Medulla oblongata (tissue), 1 donor: Measurements from ENCODE around the gene KCNJ5.

Experiments used
- DNase-seq: peaks from one replicate; pipeline ENCODE4 v3.0.0-alpha.2; 2015; ENCODE audit errors: extremely low spot score

The KCNJ5 gene

DNA sequence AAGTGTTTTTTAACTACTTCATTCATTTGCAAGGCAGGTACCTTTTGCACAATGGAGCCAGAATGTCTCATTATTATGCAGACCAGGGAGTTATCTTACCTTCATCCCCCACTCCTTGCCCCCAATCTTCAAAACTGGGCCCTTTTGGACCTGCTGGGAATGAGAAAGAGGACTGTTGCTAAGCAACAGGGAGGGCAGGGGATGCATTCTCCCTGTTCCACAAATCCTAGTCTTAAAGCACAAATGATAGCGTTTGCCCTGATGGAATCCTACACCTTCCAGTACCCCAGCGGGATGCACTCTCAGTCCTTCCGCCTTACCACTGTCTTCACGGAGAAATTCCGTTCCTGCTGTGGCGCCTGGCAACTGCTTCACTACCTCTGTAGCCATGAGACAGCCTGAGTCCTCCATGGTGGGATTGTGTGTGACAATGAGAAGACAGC, 20.0 kb upstream of the KCNJ5 start:
- DNase-seq, result no peak

DNA sequence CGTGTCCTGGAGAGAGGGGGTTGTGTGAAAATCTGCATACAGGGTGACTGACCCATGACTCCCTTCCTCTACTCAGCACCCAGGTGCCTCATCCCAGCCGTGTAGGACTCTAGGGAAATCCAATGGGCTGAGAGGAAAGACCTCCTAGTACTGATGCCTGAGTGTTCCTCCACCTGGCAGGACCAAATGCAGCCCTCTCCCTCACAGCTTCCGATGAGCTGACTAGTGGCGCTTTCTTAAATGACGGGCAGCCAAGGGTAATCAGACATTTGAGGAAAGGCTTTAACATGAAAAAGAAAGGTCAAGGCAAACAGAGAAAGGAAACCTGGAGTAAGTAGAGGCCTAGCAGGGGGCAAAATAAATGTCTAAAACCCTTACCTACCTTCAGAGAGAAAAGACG, 19.1 kb upstream of the KCNJ5 start:
- no peak for DNase-seq

DNA sequence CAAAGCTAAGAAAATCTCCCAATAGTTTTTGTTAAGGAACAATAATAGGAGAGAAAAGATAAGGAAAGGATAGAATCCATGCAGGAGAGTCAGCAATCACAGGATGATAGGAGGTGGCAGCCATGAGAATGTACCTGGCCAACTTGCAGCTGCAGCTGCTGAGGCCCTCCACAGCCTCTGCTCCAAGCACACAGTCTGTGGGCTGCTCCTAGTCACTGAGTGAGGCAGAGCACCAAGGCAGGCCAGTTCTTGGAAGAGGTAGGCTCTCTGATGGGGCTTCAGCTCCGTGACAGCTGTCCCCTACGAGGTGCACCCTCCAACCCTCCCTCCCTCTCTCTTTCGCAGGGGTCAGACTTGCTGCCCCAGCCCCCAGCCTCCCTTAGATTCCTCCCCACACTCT, 18.6 kb upstream of the KCNJ5 start:
- no peak for DNase-seq

DNA sequence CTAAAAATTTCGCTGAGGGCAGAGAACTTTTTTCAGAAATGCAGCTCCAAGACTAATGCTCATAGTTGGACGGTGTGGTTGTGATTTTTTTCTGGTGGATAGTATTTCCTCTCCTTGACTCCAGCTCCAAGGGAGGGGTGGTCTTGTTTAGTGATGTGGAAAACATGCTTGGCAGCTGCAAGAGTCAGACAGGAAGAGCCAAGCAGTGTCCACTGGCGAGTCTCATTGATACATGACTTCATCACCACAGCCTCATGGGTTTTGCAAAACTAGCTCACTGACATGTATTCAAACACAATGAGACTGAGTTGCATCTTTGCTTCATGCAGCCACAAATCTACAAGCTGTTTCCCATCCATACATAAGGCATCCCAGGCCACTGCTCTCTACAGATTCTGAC, 16.7 kb upstream of the KCNJ5 start:
- DNase-seq, result no peak

DNA sequence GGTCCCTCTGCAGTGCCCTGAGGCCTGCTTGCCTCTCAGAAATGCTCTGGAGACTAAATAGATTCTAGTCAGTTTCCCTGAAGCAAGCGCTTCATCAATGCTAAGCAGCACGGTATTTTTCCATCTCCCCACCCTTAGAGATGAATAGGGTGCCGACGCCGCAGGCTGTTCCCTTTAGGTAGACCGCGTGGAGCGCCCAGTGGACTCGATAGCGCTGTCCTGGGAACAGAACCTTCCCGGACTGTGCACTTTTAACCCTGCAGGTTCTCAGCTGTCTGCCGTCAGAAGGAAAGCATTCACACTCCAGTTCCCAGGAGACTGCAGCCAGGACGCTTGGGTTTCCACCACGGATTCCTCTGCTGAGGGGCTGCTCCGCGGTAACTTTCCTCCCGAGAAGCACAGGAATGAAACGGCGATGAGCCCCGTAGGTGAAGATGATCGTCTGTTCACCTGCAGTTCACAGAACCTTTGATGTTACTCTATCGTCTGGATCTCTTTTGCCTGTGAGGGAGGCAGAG, 15.0 kb upstream of the KCNJ5 start:
- no peak for DNase-seq

DNA sequence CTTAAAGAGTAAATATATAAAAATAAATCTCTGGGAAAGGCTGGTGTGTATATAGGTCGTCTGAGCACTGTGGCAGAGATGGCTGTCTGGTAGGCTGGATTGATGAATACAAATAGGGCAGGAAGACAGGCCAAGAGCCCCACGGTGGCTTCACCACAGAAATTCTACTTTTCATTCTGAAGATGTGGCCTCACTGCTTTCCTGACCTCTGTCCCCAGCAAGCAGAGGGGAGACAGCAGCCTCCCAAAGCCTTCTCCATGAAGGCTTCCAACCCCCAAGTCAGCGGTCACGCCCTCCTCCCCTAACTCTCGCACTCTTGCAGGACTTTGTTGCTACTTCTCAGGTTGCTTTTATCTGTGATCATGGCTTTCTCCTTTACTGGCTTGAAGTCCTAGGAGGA, 13.4 kb upstream of the KCNJ5 start:
- no peak for DNase-seq

DNA sequence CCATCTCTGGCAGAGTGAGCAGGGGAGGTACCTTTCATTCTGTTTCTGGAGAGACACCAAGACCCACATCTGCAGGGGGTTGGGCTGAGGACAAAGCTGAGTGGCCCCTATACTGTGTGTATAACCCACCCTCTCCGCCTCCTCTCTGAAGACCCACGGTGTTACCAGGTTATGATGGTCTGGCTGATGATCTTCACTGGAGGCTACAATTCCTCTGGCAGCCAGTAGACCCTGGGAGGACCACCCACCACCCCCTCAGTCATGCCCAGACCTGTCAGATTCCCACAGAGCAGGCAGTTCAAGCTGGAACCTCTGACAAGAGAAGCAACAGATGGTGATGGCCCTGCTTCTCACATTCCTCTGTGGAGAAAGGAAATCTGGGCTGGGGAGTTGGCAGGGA, 12.7 kb upstream of the KCNJ5 start:
- no peak for DNase-seq

DNA sequence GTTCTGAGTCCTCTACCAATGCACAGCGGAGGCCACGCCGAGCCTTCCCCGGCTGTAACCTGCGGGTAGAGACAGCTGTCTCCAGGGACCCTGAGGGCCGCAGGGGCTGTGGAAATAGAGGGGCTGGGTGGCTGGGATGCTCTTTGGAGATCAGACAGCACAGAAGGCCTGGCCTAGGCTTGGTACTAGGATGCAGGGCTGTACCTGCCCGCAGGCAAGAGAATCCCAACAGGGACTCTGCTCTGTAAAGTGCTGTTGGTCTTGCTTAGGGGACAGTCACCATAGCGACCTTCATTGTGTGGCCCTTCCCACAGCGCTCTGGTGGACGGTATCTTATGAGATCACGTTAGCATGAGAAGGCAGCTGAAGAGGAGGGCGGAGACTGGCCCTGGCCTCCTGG, 11.3 kb upstream of the KCNJ5 start:
- DNase-seq, result no peak

DNA sequence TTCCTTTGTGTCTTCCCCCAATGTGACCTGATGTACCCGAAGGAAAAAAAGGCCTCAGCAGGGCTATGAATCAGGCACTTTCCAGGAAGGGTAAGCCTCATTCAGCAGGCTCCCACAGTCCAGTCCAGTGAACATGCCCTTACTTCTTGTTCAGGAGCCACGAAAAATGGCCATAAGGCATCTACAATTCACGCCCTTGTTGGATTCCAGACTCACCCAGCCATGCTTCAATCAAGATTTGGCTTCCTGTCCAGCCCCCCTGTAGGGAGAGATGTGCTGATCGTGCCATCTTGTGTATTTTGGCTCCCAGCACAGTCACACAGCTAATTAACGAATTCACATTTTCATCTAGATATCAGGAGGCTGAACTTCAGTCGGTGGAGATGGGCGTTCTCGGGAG, 9.9 kb upstream of the KCNJ5 start:
- DNase-seq, result no peak

DNA sequence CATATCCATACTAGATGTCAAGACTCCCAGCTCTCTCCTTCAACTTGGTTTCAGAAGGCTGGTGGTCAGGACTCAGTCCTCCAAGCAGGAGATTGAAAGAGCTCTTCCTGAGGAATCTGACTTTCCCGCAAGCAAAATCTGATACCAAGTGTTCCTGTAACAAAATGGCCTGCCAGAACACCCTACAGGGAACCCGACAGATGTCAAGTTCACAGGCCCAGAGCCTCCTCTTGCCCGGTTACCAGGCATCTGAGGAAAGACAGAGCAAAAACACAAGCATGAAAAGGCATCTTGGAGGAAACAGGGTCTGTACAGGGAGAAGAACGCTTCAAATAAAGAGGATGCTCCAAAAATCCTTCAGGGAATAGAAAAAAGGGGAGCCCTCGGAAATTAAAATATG, 8.7 kb upstream of the KCNJ5 start:
- no peak for DNase-seq

DNA sequence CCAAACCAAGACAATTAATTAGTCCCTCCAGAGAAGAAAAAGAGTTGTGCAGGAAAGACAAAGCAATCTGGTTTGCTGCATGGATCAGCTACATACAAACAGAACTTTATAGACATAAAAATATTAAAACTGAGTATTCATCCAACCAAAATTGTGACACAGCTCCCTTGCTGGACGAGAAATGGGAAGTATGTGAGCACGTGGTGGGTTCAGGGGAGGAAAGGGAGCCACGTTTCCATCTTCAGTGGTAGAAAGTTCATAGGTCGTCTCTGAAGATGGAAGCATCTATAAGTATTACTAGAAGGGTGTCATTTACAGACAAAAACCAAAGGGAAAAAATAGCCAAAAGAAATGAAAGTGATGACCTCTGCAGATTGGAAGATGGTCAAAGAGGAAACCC, 7.1 kb upstream of the KCNJ5 start:
- no peak for DNase-seq

DNA sequence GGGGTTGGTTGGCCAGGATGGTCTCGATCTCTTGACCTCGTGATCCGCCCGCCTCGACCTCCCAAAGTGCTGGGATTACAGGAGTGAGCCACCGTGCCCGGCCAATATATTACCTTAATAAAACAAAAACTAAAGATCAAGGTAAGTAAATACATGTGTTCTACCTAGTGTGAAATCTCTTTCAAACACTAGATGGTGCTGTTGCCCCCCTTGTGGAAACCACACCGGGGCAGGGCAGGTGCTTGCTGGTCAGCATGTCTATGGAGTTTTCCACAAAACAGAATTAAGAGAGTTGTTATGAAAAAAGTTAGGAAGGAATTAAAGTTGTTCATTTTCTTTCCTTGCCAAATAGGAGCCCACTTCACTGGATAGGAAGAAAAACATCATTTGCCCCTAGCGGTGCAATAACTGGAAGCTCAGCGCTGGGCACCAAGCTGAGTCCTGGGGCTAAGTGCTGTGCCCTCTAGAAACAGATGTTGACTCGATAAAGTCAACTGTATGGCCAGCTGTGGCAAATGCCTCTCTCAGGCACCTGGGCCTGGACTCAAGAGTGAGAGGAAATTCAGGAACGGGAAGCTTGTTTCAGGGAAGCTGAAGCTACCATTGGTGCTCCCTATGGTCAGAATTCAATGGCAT, 6.3 kb upstream of the KCNJ5 start:
- DNase-seq, result peak; percentile 84

DNA sequence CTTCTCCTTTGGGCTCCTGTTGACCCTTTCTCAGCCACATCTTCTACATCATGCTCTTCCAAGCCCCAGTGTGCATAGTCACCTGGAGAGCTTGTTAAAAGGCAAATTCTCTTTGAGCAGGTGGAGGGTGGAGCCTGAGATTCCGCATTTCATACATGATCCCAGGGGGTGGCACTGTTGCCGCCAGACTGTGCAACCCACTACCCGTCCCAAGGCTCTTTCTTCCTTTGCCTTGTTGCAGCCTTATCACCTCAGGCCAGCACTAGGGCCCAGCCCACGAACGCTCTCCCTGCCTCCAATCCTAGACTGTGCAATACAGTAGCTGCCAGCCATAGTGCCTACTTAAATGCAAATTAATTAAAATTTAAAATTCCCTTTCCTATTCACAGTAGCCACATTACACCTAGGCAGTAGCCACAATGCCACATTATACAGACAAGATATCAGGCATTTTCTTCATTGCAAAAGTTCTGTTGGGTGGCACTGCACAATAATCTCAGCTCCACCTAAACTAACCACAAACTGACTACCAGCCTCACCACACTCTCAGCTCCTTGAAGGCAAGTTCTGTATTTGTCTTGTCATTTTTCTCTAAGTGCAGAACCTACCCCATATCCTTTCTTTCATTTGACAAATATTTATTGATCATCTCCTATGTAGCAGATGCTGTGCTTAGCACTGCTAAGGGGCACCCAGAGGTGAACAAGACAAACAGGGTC, 4.6 kb upstream of the KCNJ5 start:
- no peak for DNase-seq

DNA sequence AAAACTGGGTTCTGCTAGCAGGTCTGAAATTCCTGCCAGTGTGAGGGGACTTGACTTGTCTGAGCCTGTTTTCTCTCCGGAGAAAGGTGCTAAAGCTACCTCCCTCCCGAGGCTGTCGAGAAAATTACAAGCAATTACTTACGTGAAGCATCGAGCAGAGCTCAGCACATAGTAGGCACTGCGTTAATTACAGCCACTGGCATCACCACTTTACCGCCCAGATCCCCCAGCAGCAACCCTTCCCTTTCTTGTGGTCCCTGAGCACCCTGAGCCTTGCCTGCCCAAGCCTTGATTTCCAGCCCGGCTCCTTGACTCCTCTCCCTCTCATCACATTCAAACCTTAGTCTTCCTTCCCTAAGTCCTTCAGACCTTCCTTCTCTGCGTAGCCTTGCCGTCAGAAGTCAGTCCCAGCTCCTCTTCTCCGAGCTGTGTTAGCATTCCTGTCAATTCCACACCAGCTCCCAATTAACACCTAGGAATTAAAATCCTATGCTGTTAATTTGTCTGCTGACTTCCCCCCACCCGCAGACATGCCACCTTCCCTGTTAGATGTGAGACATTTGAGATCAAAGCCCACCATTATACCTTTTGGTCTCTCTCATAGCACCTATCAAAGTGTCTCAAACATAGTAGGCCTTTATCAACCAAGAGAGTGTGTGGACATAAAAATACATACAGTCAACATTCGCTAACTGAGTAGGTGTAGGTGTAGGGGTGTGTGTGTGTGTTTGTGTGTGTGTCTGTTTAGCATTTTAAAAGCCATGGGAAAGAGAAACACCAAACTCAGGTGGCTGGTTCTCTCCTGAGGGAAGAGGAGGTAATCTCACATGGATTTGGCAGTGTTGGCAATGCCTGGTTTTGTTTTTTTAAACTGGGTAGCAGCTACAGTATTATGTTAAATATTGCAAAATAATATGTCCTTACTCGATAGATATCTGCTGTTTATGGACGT, 2.8 kb upstream of the KCNJ5 start:
- DNase-seq, result no peak

DNA sequence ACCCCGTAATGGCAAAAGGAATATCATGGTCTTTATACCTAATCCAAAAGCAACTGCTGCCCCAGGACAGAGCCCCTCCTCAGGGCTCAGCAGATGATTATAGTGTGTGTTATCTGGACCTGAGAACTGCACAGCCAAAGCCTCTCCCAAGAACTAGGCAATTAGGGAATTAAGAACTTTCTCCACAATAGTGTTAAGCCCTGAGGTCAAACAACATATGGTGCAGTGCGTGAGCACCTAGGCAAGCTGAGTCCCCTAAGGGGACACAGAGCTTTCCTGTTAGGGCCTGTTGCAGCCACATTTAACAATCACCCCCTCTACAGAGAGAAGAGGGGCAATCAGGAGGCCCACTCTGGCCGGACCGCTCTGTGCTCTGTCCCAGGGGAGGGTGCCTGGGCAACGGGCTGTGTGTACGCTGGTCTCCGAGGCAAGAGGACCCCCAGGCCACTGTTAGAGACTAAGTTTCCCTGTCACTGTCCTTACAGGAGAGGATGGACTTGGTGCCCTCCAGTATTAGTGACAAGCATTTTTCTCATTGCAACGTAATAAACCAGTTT, 1.4 kb upstream of the KCNJ5 start:
- DNase-seq, result no peak

DNA sequence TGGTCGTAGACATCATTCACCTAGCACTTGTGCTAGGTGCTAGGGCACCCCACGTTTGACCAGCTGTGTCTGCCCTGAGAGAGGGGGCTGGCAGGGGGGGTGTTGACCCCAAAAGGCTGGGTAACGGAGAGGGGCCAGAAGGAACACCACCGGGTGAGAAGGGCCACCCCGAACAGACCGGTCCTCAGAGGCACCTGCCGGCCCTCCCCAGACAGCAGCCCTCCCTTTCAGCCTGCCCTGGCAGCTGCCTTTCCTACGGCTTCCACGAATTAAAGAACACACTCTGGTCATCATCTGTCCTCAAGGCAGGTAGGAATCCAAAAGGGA, 977 bp upstream of the KCNJ5 start:
- DNase-seq, result no peak

DNA sequence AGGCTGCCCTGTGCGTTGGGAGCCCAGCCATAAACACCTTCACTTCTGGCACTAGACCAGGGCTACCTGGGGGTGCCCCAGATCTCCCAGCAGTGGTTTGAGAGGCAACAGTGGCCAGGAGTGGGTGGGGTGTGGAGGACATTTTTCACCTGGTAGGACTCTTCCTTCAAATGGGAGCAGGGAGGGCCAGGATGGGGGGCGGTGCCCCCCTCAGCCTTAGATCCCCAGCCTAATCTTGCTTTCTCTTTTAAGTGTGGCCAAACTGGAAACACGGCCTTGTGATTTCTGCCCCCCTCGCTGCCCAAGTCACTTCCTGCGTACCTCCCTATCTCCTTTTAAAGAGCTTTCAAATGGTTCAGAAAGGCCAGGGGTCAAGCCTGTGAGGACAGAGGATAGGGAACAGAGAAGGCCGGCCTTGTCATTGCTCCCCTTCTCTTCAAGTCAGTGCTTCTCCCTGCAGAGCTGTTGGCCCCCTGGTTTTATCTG, 800 bp downstream of the KCNJ5 start:
- peak; percentile 51 for DNase-seq

DNA sequence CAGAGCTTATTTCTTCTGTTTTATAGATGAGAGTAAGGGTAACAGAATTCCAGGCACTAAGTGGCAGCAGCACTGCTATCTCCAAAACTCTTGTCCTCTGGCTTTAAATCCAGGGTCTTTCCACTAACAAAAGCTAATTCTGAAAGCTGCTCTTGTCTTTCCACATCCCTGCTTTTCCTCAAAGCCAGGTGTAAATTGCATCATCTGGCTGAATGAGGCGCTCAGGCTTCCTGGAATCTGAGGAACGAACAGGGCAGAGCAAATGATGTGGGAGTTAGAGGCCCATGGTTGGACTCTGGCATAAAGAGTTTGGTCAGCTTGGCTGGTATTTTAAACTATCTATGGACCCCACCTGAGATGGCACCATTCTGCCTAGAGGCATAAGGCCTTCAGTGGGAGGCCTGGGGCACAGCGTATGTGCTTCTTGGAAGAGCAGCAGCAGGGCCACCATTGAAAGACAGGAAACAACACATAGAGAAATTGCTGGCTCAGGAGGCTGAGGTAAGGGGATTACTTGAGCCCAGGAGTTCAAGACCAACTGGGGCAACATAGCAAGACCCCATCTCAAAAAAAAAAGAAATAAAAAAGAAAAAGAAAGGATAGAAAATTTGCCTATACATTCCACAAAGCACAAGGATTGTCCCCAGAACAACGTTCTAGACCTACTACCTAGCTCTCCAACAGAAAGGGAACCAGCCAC, 1.9 kb downstream of the KCNJ5 start:
- no peak for DNase-seq

DNA sequence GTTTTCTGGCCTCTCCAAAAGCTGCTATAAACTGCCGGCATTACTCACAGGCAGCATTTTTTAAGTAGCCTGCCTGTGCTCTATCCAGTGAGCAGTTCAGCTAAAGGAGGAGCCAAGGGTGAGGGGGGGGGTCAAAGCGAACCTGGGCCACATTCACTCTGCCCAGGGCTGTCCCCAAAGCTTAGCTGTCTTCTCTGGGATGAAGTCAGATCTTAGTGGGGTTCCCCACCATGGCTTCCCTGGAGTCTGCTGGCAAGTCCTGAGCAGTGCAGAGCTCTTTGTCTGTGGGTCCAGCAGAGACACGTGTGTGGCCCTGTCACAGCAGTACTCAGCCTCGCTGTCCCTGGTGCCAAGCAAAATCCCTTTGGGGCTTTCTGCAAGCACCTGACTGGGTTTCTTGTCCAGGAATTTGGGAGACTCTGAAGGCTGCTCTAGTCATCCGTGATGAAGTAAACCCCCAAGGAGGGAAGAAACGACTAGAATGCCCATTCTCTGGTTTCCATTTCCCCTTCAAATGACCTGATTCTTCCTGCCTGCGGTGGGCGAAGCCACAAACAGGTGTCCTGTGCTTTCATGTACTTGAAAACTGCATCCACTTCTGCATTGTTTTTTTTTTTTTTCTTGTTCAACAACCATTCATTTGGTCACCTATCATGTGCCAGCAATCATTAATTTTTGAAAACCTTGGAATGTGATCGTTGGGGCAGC, 2.6 kb downstream of the KCNJ5 start:
- no peak for DNase-seq

DNA sequence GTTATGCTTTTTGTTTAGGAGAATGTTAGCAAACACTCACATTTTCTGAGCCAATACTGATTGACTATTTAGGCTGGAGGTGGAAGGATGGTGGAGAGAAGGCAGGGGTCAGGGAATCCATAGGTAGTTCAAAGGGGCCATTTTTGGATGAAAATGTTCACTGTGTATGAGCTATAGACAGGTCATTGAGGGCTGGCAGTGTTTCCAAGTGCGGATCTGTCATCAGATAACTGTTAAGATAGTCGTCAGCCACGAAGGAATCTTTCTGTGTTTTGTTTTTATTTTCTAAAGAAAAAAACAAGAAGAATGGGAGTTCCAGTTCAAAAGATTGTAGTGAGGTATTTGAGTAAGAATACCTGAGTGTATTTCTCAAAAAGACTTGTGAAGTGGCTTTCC, 3.1 kb downstream of the KCNJ5 start:
- DNase-seq, result no peak

DNA sequence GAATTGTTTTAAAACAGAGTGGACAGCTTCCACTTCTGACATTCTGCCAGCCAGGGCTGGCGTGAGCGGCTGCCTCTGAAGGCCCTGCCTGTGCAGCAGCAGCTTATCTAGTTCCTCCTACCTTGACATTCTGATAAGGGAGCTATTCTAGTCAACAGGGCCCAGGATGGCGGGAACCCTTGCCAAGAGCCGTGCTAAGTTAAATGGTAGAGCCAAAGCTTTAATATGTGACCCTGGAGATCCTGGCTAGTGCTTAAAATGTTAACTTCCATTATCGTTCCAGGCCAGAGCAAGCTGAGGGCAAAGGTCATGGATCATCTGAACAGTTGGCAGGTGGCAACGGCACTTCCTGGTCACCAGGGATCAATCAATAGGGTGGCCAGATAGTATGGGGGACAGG, 3.5 kb downstream of the KCNJ5 start:
- DNase-seq, result no peak
